Loucy (cell line): Measurements from ENCODE around the gene VCL.

ENCODE experiments used
- H2AFZ ChIP-seq: fragments of 200-600 bp; sonication (generic); 2 replicates; pipeline ENCODE4 v1.6.0; 2016; ENCODE audit warnings: antibody characterized with exemption, mild to moderate bottlenecking, low read length, moderate library complexity
- H3F3A ChIP-seq: fragments of 200-600 bp; 2 replicates; pipeline ENCODE4 v1.6.0; 2016; ENCODE audit warnings: antibody characterized with exemption, low read depth, mild to moderate bottlenecking
- H3K27me3 ChIP-seq: fragments of 200-600 bp; sonication (generic); 2 replicates; pipeline ENCODE4 v1.6.1; 2014; ENCODE audit warnings: low read length, mild to moderate bottlenecking; ENCODE audit not compliant: insufficient read depth, poor library complexity, severe bottlenecking
- H3K36me3 ChIP-seq: fragments of 200-600 bp; sonication (generic); 2 replicates; pipeline ENCODE4 v1.6.1; 2016; ENCODE audit warnings: low read length; ENCODE audit not compliant: insufficient read depth
- H3K4me1 ChIP-seq: fragments of 200-600 bp; sonication (generic); 2 replicates; pipeline ENCODE4 v1.5.1; 2014; ENCODE audit warnings: low read length, mild to moderate bottlenecking; ENCODE audit not compliant: insufficient read depth, poor library complexity, severe bottlenecking
- H3K4me2 ChIP-seq: fragments of 200-600 bp; sonication (generic); 2 replicates; pipeline ENCODE4 v1.6.0; 2014; ENCODE audit warnings: antibody characterized with exemption, low read length, low read depth, mild to moderate bottlenecking; ENCODE audit not compliant: poor library complexity, severe bottlenecking
- H3K4me3 ChIP-seq: fragments of 200-600 bp; sonication (generic); 2 replicates; pipeline ENCODE4 v1.5.1; 2014; ENCODE audit warnings: low read length, mild to moderate bottlenecking, mixed read lengths; ENCODE audit not compliant: poor library complexity, severe bottlenecking
- H3K79me2 ChIP-seq: fragments of 200-600 bp; sonication (generic); 2 replicates; pipeline ENCODE4 v1.6.1; 2014; ENCODE audit warnings: low read length; ENCODE audit not compliant: insufficient read depth
- H3K9ac ChIP-seq: fragments of 200-600 bp; sonication (generic); 2 replicates; pipeline ENCODE4 v1.6.0; 2014; ENCODE audit warnings: mild to moderate bottlenecking, low read depth, low read length, moderate library complexity; ENCODE audit not compliant: poor library complexity, severe bottlenecking
- H3K9me2 ChIP-seq: fragments of 200-600 bp; sonication (generic); replicated peaks from 2 replicates; pipeline ENCODE4 v1.6.1; 2016; ENCODE audit warnings: low read depth, low read length, mixed read lengths
- H3K9me3 ChIP-seq: fragments of 200-600 bp; sonication (generic); 2 replicates; pipeline ENCODE4 v1.6.1; 2014; ENCODE audit warnings: mild to moderate bottlenecking, antibody characterized with exemption, low read length, low read depth; ENCODE audit not compliant: insufficient read depth
- H4K20me1 ChIP-seq: fragments of 200-600 bp; sonication (generic); 2 replicates; pipeline ENCODE4 v1.6.0; 2014; ENCODE audit warnings: antibody characterized with exemption, low read length, mild to moderate bottlenecking; ENCODE audit not compliant: insufficient read depth, poor library complexity, severe bottlenecking
- EZH2phosphoT487 ChIP-seq: fragments of 200-600 bp; IDR thresholded peaks from 2 replicates; pipeline ENCODE4 v1.6.1; 2018; ENCODE audit warnings: antibody characterized with exemption, mild to moderate bottlenecking, moderate library complexity, borderline replicate concordance
- TF ChIP-seq, protein P1 (sequence below): fragments of 200-600 bp; sonication (generic); conservative IDR thresholded peaks from 2 replicates; pipeline ENCODE4 v1.5.1; 2014; ENCODE audit warnings: mild to moderate bottlenecking, antibody characterized with exemption, low read length

VCL gene

GRCh38 chr10:73967022-73967429 is 30.9 kb upstream of the VCL start:
- no peaks in the 10 kb centered on the region for H3K4me1 ChIP-seq
- H3K36me3 ChIP-seq, result no peaks in the 10 kb centered on the region
- H3K9ac ChIP-seq, result no peak overlapping the region
- no peaks in the 10 kb centered on the region for H3K79me2 ChIP-seq
- no peaks in the 10 kb centered on the region for H3K9me2 ChIP-seq
- H3K4me2 ChIP-seq, result no peak overlapping the region
- no peaks in the 10 kb centered on the region for H3K27me3 ChIP-seq
- no peak overlapping the region for H3K4me3 ChIP-seq
- no peaks in the 10 kb centered on the region for H4K20me1 ChIP-seq
- no peaks in the 10 kb centered on the region for H3K9me3 ChIP-seq
- H2AFZ ChIP-seq, result no peak overlapping the region
- TF ChIP-seq, protein P1, sequence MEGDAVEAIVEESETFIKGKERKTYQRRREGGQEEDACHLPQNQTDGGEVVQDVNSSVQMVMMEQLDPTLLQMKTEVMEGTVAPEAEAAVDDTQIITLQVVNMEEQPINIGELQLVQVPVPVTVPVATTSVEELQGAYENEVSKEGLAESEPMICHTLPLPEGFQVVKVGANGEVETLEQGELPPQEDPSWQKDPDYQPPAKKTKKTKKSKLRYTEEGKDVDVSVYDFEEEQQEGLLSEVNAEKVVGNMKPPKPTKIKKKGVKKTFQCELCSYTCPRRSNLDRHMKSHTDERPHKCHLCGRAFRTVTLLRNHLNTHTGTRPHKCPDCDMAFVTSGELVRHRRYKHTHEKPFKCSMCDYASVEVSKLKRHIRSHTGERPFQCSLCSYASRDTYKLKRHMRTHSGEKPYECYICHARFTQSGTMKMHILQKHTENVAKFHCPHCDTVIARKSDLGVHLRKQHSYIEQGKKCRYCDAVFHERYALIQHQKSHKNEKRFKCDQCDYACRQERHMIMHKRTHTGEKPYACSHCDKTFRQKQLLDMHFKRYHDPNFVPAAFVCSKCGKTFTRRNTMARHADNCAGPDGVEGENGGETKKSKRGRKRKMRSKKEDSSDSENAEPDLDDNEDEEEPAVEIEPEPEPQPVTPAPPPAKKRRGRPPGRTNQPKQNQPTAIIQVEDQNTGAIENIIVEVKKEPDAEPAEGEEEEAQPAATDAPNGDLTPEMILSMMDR, result no peak
- no peak for TF ChIP-seq EZH2phosphoT487
- no peaks in the 10 kb centered on the region for H3F3A ChIP-seq

- no peaks in the 10 kb centered on the region for H3K27me3 ChIP-seq
- H4K20me1 ChIP-seq, result no peaks in the 10 kb centered on the region
- no peak overlapping the region for H3K9ac ChIP-seq
- H3K4me1 ChIP-seq, result no peaks in the 10 kb centered on the region
- no peak overlapping the region for H3K4me3 ChIP-seq
- no peak overlapping the region for H2AFZ ChIP-seq
- TF ChIP-seq, protein P1, result no peak
- TF ChIP-seq EZH2phosphoT487, result no peak
- H3K9me3 ChIP-seq, result no peaks in the 10 kb centered on the region
- no peaks in the 10 kb centered on the region for H3K9me2 ChIP-seq
- H3K4me2 ChIP-seq, result no peak overlapping the region
- no peaks in the 10 kb centered on the region for H3F3A ChIP-seq
- H3K36me3 ChIP-seq, result no peaks in the 10 kb centered on the region
- H3K79me2 ChIP-seq, result no peaks in the 10 kb centered on the region
Measured at GRCh38 chr10:73967544-73967943, 30.4 kb upstream of the VCL start.

DNA sequence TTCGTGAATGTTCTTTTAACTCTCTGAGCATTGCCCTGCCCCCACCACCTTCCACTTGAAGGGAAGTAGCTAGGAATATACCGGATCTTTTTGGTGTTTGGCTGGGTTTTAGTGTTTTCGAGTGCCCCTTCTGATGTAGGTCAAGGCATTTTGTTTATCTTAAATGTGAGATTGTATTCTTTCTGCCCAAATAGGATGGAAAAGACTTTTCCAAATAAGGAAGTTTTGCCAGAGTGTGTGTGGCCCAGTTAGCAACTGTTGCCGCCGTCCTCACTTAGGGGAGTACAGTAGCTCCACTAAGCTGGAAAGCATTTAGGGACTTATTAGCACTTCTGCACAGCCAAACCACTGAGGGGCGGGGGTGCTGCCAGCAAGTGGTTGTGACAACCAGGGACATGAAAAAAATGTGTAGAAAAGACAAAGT is 29.8 kb upstream of the VCL start:
- Histone ChIP-seq H3K4me1 (no peaks in the 10 kb centered on the region), H4K20me1 (no peaks in the 10 kb centered on the region), H3F3A (no peaks in the 10 kb centered on the region), H3K9ac (no peak overlapping the region), H3K4me2 (no peak overlapping the region), H3K4me3 (no peak overlapping the region), H3K36me3 (no peaks in the 10 kb centered on the region), H3K9me2 (no peaks in the 10 kb centered on the region), H3K79me2 (no peaks in the 10 kb centered on the region), H3K9me3 (no peaks in the 10 kb centered on the region), H2AFZ (no peak overlapping the region), H3K27me3 (no peaks in the 10 kb centered on the region)
- TF ChIP-seq, protein P1, result no peak
- no peak for TF ChIP-seq EZH2phosphoT487
